GM21528 (cell line): Measurements from ENCODE around the gene MIEN1.
"Not testable (repeated sequence)": the region's sequence is repeated elsewhere in the genome, so short reads cannot be mapped to it uniquely, and the experiment has no call there.

Experiments used
- ATAC-seq: cut with Tn5 transposase; IDR thresholded peaks from one replicate; pipeline ENCODE4 v1.9.1; 2021; ENCODE audit warnings: mild to moderate bottlenecking, moderate library complexity; ENCODE audit not compliant: unreplicated experiment, low FRiP score

The MIEN1 gene

GRCh38 chr17:39730095-39730921, at the start of gene MIEN1:
TSS of gene MIEN1 (minus strand) at chr17:39730532. CDS start at chr17:39730495, 37 bp downstream.
- ATAC-seq: peak; percentile 86

GRCh38 chr17:39777534-39778365, 47.4 kb upstream of the MIEN1 start:
- ATAC-seq: peak; percentile 45

- no peak for ATAC-seq
These were observed 45.9 kb upstream of the MIEN1 start for GRCh38 chr17:39776252-39776651.

GRCh38 chr17:39775031-39775430, 44.7 kb upstream of the MIEN1 start:
- ATAC-seq: no peak

- ATAC-seq: no peak
These were observed 43.7 kb upstream of the MIEN1 start for GRCh38 chr17:39774047-39774446.

- no peak for ATAC-seq
These were observed 42.9 kb upstream of the MIEN1 start for GRCh38 chr17:39772987-39773934.

GRCh38 chr17:39772415-39772814, 42.1 kb upstream of the MIEN1 start:
- ATAC-seq: no peak

- peak; percentile 50 for ATAC-seq
These were observed 39.7 kb upstream of the MIEN1 start for GRCh38 chr17:39769974-39770587.

- no peak for ATAC-seq
These were observed 36.8 kb upstream of the MIEN1 start for GRCh38 chr17:39767147-39767546.

GRCh38 chr17:39765766-39766165, 35.4 kb upstream of the MIEN1 start:
- ATAC-seq: no peak

- ATAC-seq: no peak
These were observed 34.8 kb upstream of the MIEN1 start for GRCh38 chr17:39765175-39765574.

- not testable (repeated sequence) for ATAC-seq
These were observed 33.8 kb upstream of the MIEN1 start for GRCh38 chr17:39764171-39764570.

- no peak for ATAC-seq
These were observed 32.9 kb upstream of the MIEN1 start for GRCh38 chr17:39763051-39763820.

GRCh38 chr17:39761861-39762496, 31.6 kb upstream of the MIEN1 start:
- ATAC-seq: no peak

- no peak for ATAC-seq
These were observed 28.9 kb upstream of the MIEN1 start for GRCh38 chr17:39759204-39759603.

- ATAC-seq: no peak
These were observed 27.9 kb upstream of the MIEN1 start for GRCh38 chr17:39757931-39758873.

GRCh38 chr17:39757176-39757662, 26.9 kb upstream of the MIEN1 start:
- ATAC-seq: no peak
